ENCODE data around the gene INPP5B. TPM values are rescaled to one million over a fixed set of nuclear protein-coding genes. Genes with fewer than 3 reads are reported as not detected.

The INPP5B gene
- total RNA-seq, 1 experiment from 2014 or later = 18.8 TPM

GRCh38 chr1:37849480-37849879, 97.4 kb downstream of the INPP5B start:
- intact Hi-C loops (cut with micrococcal nuclease; ENCODE audit: unreplicated experiment) = no loop called here
- Mint-ChIP-seq H3K36me3 (ENCODE audit: insufficient read depth, unreplicated experiment) (peaks cover 15% of the 10 kb centered on the region), H3K4me3 (ENCODE audit: unreplicated experiment) (no peak overlapping the region), H3K4me1 (ENCODE audit: low read depth, unreplicated experiment) (peaks cover 11% of the 10 kb centered on the region), H3K27me3 (ENCODE audit: insufficient read depth, unreplicated experiment) (no peaks in the 10 kb centered on the region), H3K27ac (ENCODE audit: unreplicated experiment) (no peak overlapping the region), H3K9me3 (ENCODE audit: unreplicated experiment) (no peaks in the 10 kb centered on the region)
- H3K9me3 ChIP-seq = no peaks in the 10 kb centered on the region
- POLR2A ChIA-PET = no interaction called here
- BruUV-seq (replicated peaks) = no TSS peak
- no peaks in the 10 kb centered on the region for H3K4me1 ChIP-seq
- no peak for DNase-seq
- H3K27me3 ChIP-seq (replicated peaks; ENCODE audit: control insufficient read depth, insufficient read depth, low read length) = no peaks in the 10 kb centered on the region
- CTCF ChIA-PET = no interaction called here
- H3K4me3 ChIP-seq (ENCODE audit: low read depth, low read length) = no peak overlapping the region
- TF ChIP-seq CTCF (IDR thresholded peaks at IDR 0.05; ENCODE audit: insufficient read depth in 1 of 2, low read depth in 1 of 2, low read length in 1 of 2, severe bottlenecking in 1 of 2, unreplicated experiment in 1 of 2) = no peak
- H3K36me3 ChIP-seq (ENCODE audit: control insufficient read depth, insufficient read depth, low read length) = no peaks in the 10 kb centered on the region

- H3K27me3 ChIP-seq (replicated peaks; ENCODE audit: control insufficient read depth, insufficient read depth, low read length) = no peaks in the 10 kb centered on the region
- Mint-ChIP-seq H3K27ac (ENCODE audit: unreplicated experiment) (no peak overlapping the region), H3K4me3 (ENCODE audit: unreplicated experiment) (no peak overlapping the region), H3K4me1 (ENCODE audit: low read depth, unreplicated experiment) (peaks cover 22% of the 10 kb centered on the region), H3K9me3 (ENCODE audit: unreplicated experiment) (no peaks in the 10 kb centered on the region), H3K27me3 (ENCODE audit: insufficient read depth, unreplicated experiment) (no peaks in the 10 kb centered on the region), H3K36me3 (ENCODE audit: insufficient read depth, unreplicated experiment) (peaks cover 6% of the 10 kb centered on the region)
- H3K4me1 ChIP-seq = no peaks in the 10 kb centered on the region
- no TSS peak for BruUV-seq (replicated peaks)
- ChIA-PET CTCF (no interaction called here), POLR2A (no interaction called here)
- no peak for DNase-seq
- H3K4me3 ChIP-seq (ENCODE audit: low read depth, low read length) = no peak overlapping the region
- no peaks in the 10 kb centered on the region for H3K36me3 ChIP-seq (ENCODE audit: control insufficient read depth, insufficient read depth, low read length)
- no peak for TF ChIP-seq CTCF (IDR thresholded peaks at IDR 0.05; ENCODE audit: insufficient read depth in 1 of 2, low read depth in 1 of 2, low read length in 1 of 2, severe bottlenecking in 1 of 2, unreplicated experiment in 1 of 2)
- intact Hi-C loops (cut with micrococcal nuclease; ENCODE audit: unreplicated experiment) = no loop called here
- H3K9me3 ChIP-seq = no peaks in the 10 kb centered on the region
Observed at GRCh38 chr1:37846647-37847339, 100.1 kb downstream of the INPP5B start.

DNA sequence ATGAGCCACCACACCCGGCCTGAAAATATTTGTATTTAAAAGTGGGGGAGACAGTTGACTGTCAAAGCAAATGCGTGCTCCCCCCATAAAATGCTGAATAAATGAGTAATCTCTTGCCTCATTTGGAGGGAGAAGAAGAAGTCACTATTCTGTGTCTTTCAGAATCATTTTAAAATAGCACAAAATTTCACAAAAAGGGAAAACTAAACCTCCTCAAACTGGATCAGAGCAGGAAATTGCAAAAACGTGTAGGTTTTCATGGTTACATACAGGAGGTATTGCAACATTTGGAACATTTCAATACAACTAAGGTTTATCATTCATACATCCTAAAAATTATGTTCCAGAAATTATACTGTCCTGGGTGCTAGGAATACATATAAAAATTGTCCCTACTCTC, 101.1 kb downstream of the INPP5B start:
- no peaks in the 10 kb centered on the region for H3K27me3 Mint-ChIP-seq (ENCODE audit: insufficient read depth, unreplicated experiment)
- H3K27me3 ChIP-seq (replicated peaks; ENCODE audit: control insufficient read depth, insufficient read depth, low read length) = no peaks in the 10 kb centered on the region
- no TSS peak for BruUV-seq (replicated peaks)
- ChIA-PET POLR2A (interaction anchor here (0.5 kb wide), 1 partner anchor 27 kb away, joined by 5 read pairs; no protein-coding TSS in a partner anchor), CTCF (no interaction called here)
- H3K36me3 ChIP-seq (ENCODE audit: control insufficient read depth, insufficient read depth, low read length) = no peaks in the 10 kb centered on the region
- no peak for TF ChIP-seq CTCF (IDR thresholded peaks at IDR 0.05; ENCODE audit: insufficient read depth in 1 of 2, low read depth in 1 of 2, low read length in 1 of 2, severe bottlenecking in 1 of 2, unreplicated experiment in 1 of 2)
- H3K4me1 ChIP-seq = no peaks in the 10 kb centered on the region
- peaks cover 6% of the 10 kb centered on the region for H3K36me3 Mint-ChIP-seq (ENCODE audit: insufficient read depth, unreplicated experiment)
- H3K27ac Mint-ChIP-seq (ENCODE audit: unreplicated experiment) = no peak overlapping the region
- H3K4me3 Mint-ChIP-seq (ENCODE audit: unreplicated experiment) = no peak overlapping the region
- H3K9me3 ChIP-seq = no peaks in the 10 kb centered on the region
- no peak overlapping the region for H3K4me3 ChIP-seq (ENCODE audit: low read depth, low read length)
- no peaks in the 10 kb centered on the region for H3K9me3 Mint-ChIP-seq (ENCODE audit: unreplicated experiment)
- no peak for DNase-seq
- intact Hi-C loops (cut with micrococcal nuclease; ENCODE audit: unreplicated experiment) = no loop called here
- H3K4me1 Mint-ChIP-seq (ENCODE audit: low read depth, unreplicated experiment) = peaks cover 22% of the 10 kb centered on the region
